Measurements from ENCODE around the gene ANKS1B. TPM values are rescaled to one million over a fixed set of nuclear protein-coding genes. Genes with fewer than 3 reads are reported as not detected.
"Not testable (repeated sequence)": the region's sequence is repeated elsewhere in the genome, so short reads cannot be mapped to it uniquely, and the experiment has no call there.

The ANKS1B gene
- total RNA-seq, 1 donor from 2014 or later = not detected

DNA sequence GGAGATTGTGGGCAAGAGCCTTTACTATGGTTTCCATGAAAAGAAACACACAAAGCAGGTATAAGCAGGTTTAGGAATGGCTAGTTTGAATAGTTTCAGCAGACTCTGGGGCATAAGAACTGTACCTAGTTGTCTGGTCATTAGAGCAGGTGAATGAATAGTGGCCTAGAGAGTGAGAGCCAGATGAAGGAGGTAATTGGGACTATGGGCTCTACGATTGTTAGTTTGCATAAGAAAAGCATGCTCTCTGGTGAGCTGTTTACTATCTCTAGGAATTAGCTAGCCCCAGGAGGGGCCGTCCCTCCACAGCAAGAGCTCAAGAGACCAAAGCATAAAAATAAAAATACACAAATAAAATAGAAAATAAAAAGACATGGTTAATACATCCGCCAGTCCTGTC lies 734.6 kb downstream of the ANKS1B start:
- no peak for DNase-seq

DNA sequence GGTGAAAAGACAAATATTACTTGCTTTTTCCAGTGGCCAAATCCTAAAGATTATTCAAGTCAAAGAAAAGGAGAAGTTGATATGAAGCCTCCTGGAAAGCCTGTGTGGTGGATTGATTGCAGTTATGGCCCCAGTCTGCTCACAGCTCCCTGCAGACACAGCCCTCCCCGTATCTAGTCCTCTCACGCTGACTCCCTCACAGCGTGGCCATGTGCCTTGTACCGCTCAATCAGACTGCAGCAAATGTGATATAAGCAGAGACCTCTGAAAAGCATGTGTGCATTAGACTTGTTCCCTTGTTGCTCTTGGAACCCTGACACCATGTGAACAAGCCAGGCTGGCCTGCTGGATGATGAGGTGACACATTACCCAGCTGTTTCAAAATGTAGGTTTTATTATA lies 735.2 kb downstream of the ANKS1B start:
- no peak for DNase-seq

DNA sequence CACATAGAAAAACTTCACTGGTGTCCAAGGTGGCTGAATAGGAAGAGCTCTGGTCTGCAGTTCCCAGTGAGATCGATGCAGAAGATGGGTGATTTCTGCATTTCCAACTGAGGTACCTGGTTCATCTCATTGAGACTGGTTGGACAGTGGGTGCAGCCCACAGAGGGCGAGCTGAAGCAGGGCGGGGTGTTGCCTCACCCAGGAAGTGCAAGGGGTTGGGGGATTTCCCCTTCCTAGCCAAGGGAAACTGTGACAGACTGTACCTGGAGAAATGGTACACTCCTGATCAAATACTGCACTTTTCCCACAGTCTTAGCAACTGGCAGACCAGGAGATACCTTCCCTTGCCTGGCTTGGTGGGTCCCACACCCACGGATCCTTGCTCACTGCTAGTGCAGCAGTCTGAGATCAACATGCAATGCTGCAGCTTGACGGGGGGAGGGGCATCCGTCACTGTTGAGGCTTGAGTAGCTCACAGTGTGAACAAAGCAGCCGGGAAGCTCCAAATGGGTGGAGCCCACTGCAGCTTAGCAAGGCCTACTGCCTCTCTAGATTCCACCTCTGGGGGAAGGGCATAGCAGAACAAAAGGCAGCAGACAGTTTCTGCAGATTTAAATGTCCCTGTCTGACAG lies 746.7 kb downstream of the ANKS1B start:
- DNase-seq = not testable (repeated sequence)

DNA sequence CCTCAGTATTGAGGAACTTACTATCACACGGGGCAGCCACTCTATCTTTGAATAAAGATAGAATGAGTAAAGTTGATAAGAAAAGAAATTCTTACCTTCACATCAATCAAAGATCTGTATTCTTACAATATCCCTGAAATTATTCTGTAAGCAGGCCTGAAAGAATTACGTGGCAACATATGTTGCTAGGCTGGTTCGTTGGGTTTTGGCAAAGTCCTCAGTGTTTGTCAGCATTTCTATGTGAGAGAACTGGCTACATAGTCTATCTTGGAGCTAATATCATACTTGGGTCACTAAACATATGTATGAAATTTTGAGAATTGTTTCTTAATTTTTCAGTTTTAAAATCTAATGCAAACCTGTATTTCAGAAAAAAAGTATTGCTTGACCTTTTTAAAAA lies 749.4 kb downstream of the ANKS1B start:
- DNase-seq = no peak

DNA sequence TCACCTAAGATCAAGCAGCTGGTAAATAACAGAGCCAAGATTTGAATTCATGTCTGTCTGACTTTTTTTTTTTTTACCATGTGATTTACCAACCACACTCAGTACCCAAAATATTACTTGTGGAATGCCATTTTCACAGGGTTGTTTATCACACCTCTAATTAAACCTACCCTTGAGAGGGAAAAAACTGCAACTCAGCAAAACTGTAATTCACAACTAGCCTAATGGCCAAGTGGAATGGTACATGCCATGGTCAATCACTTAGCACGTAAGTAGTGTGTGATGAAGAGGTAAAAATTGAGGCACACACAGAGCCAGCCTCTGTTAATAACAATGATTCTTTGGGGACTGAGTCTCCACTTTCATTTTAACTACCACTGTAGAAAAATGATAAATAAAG lies 750.0 kb downstream of the ANKS1B start:
- no peak for DNase-seq

DNA sequence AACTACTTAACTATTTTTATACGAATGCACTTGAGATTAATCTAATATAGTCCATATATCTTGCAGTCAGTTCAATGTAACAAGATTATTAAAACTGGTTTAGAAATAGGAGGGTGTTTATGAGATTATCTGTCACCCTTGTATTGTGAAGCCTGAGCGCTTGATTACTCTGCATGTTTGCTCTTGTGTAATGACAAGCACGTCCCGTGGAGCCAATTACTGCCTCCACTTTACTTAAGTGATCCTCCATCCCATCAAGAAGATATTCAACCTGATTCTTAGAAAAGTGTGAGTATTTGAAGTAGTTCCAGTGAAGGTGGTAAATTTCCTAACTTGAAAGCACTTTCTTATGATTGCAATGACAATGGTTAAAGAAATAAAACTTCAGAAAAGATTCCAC lies 752.4 kb downstream of the ANKS1B start:
- DNase-seq = no peak

DNA sequence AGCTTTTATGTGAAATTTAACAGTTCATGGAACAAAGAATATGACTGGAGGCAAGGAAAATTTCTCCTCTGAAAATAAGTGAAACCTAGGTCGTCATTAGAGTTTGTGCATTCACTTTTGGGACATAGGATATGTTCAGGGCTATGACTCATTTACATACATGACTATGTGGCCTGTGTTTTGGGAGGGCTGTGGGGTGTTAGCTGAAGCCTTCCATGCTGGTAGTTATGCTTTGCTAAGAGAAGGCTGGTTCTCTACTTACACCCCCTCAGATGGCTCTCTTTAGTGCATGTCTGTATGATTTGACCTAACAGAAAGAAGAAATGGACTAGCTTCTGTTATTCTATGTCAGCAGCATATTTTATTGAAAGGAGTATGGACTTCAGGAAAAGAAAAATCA lies 753.7 kb downstream of the ANKS1B start:
- DNase-seq = no peak

DNA sequence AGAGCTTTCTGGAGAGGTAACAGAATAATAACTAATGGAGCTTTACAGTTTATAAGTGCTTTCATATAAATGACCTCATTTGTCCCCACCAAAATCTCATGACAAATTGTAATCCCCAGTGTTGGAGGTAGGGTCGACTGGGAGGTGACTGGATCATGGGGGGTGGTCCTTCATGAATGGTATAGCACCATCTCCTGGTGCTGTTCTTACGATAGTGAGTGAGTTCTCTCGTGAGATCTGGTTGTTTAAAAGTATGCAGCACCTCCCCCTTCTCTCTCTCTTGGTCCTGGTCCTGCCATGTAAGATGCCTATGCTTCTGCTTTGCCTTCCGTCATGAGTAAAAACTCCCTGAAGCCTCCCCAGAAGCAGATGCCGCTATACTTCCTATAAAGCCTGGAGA lies 760.5 kb downstream of the ANKS1B start:
- no peak for DNase-seq

DNA sequence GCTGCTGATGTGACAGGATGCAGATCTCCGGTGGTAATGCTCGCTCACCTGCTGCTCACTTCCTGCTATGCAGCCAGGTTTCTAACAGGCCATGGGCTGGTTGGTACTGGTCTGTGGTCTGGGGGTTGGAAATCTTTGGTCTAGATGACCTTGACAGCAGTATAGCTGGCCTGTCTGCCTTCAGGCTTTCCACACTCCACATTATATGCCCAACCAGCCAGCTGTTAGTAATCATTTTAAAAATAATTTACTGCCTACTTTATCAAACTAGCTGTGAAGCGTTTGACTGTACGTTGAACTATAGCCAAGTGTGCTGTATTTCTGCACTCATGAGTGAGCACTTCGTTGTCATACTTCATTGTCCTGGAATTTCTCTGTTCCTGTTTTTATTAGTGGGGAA lies 761.2 kb downstream of the ANKS1B start:
- DNase-seq = no peak

DNA sequence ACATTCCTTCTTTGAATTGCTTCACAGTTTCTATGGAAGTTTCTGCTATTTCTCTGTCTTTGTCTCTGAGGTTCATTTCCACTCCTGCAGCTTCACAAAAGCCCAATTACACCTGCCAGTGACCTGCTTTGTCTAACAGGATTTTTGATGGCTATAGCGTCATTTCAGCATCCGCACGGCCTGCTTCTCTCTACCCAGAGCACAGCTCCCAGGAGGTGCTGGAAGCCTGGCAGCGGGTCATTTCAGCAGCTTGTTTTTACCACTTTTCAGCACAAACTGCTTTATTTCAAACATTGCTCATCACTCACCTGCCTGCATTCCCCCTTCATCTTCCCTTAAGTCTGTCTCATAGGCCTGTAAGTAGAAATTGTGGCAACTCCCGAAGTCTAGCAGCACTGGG lies 771.7 kb downstream of the ANKS1B start:
- no peak for DNase-seq

DNA sequence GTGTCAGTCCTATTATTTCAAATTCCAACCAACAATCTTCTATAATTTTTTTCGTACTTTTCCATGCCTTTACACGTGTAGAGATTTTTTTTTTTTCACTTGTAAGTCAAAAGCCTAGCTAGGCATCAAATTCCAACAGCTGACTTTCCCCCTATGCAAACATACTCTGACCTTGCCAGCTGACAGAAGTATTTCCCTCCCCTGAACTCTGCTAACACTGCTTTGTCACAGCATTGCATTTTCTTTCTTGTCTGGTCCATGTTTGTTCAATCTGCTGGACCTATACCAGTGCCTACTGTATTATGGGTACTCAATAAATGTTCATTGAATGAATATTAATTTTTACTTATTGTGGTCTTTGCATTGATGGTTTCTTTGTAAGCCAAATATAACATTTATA lies 772.5 kb downstream of the ANKS1B start:
- no peak for DNase-seq

DNA sequence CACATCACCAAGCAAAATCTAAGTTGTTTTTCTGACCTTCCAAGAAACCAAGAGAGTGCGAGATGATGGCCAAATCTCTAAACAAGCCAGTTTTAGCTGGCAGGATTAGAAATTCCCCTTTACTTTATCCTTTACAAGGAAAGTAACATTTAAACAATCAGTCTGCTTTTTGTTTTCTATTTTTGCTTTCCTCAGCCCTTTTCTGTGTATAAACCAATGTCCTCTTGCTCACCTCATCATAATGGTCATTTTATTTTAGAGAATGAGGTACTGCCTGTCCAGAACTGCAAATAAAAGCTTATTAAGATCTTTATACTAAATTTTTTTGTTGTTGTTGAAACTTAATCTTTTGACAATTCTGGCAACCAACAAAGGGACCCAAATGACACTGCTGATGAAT lies 779.6 kb downstream of the ANKS1B start:
- DNase-seq = no peak

DNA sequence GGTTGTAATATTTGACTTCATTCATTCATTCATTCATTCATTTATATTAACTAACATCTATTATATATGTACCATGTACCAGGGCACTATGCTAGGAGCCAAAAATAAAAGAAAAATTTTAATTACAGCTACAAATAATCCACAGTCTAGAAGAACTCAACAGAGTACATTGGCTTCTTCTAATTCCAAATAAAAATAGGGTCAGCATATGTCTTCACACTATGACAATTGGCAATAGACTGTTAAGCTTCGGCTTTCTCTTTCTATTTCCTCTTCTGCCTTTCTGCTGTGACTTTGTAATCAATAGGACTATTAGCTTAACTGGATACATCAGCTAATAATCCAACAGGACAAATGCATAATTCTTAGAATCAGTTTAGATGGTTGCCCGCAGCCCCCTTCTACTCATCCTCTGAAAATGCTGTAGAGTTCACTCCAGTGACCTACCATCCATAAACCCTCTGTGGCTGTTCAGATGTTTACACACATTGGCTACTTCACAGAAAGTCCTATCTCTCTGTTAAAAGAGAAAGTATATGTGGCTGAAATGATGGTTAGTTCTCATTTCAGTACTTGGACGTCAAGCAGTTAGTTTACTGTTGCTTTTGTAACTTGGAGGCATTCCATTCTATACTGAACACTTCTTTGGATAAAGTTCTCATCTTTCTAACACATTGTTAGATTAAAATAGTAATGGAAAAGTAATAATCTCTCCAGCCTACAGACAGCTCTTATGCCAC lies 782.7 kb downstream of the ANKS1B start:
- no peak for DNase-seq

DNA sequence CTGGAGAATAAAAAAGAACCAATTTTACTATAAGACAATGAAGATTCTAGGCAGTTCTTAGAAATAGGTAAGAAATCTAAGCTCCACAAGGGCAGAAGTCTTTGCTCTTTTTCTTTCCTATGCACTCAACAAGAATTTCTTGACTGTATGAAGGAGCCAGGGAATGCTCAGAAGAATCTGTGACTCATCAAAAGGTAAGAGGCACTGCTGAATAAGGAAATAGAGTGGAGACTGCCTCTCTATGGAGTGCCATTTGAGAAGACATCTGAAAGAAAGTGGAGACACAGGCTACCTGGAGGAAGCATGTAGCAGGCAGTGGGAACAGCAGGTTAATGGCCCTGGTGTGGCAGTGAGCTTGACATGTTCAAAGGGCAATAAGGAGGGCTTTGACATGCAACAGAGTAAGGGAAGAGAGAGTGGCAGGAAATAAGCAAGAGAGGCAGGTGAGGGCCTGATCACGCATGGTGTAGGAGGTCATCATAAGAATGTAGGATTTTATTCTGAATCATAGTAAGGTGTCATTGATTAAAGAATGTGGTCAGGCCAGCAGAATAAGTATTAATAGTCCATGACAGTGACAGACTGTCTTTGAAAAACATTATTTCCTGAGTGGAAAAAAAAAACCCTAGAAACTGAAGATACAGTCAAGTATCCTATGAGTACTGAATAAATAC lies 783.9 kb downstream of the ANKS1B start:
- DNase-seq = no peak

DNA sequence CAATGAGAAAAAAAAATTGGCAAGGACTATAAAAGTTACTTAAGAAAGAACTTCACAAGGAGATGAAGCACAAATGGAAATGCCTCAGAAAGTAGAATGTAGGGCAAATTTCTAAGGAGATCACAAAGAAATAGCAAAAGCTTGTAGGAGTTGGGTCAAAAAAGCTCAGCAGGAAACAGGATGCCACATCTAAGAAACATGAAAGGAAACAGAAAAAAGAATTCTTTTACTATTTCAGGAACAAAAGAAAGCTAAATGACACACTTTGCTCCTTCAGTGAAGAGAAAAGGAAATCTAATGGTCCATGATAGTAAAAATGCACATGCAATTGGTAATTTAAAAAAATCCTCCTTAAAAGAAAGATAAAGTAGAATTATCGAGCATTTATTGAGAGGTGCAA lies 789.3 kb downstream of the ANKS1B start:
- DNase-seq = no peak

DNA sequence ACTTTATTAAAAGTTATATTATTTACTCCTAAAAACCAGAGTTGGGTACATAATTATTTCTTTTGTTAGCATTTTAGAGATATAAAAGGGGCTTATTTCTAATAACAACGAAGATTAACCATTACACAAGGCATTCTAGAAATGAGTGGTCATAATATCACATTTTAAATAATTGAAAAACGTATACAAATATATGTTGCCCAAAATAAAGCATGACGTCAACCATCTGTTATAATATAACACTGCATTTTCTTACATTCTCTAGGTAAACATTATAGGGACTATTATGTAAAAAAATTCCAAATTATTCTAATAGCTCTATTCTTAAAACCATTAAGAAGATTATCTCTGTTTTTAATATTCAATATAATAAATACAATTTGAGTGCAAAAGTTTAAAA lies 792.2 kb downstream of the ANKS1B start:
- DNase-seq = no peak

DNA sequence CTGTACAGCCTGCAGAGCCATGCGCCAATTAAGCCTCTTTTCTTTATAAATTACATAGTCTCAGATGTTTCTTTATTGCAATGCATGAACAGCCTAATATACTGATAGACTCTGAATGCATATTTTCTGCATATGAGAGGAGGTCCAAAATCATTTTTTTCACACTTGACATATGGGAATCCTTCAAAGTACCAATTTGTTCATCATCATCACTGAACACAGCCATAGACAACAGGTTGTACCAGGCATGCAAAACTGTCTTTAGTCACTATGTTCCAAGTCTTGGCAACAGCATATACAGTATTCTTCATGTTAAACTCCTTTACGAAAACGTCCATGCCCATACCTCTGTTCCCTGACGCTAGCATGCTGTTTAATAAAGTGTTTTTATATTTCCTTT lies 807.9 kb downstream of the ANKS1B start:
- DNase-seq = no peak

DNA sequence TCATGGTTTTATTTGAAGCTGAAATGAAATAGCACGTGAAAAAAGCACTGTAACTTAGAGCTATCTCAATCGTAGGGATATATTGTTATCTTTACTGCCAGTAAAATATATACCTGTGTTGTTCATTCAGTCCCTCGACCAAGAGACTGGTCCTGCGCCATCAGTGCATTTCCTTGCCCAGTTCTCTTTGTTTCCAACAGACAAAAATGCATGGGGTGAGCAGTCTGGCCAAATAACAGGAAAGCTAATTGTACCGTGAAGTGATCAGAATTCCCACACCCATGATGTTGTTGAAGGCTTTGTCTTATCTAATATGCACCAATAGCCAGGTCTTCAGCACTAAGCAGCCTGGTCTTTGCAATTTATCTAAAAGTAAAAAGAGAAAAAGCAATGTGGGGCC lies 814.3 kb downstream of the ANKS1B start:
- DNase-seq = no peak

DNA sequence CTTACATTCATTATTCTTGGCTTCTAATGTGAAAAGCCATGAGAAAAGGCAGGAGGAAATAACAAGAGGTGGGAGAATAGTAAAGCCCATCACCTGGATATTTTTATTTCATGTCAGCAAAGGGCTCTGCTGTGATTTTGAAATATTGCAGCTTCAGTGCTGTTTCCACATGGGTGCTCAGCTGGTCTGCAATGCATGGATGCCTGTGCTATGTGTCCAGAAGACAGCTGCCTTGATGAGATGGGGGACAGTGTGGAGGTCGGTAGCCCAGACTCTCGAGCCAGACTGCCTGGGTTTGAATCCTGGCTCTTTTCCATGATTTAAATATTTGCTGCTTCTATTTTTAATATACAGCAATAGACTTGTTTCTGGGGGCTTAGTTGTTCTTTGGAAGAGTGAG lies 814.7 kb downstream of the ANKS1B start:
- DNase-seq = no peak

DNA sequence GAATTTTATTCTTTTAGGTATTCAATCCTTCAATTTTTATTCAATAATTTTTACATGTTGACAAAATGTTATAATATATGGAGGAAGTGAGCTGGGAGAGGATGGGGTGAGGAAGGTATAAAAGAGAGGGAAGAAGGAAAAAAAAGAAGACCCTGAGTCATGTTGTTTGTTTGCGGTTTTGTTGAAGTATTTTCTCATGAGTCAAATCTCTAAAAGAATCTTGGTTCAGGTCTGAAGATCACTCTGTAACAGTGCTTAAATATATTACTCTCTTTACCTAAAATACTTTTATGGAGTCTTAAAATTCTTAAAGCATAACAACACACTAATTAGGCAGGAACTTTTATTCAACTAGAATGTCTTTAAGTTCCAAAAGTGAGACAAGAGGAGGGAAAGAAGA lies 826.8 kb downstream of the ANKS1B start:
- no peak for DNase-seq

DNA sequence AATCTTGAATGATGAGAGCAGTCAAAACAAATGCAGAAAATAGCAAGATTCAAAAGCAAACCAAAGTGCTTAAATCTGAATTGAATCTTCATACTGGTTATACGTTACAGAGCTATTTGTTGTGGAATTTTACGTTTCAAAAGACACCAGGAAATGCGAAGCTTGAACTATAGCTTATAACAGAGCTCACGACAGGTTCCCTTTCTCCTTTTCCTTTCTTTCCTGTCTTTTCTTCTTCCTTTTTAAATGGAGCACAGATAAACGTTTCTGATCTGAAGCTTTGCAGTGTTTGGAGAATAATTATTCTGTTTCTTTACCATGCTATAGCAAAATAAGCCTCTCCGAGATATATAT lies 829.8 kb downstream of the ANKS1B start:
- DNase-seq = no peak

DNA sequence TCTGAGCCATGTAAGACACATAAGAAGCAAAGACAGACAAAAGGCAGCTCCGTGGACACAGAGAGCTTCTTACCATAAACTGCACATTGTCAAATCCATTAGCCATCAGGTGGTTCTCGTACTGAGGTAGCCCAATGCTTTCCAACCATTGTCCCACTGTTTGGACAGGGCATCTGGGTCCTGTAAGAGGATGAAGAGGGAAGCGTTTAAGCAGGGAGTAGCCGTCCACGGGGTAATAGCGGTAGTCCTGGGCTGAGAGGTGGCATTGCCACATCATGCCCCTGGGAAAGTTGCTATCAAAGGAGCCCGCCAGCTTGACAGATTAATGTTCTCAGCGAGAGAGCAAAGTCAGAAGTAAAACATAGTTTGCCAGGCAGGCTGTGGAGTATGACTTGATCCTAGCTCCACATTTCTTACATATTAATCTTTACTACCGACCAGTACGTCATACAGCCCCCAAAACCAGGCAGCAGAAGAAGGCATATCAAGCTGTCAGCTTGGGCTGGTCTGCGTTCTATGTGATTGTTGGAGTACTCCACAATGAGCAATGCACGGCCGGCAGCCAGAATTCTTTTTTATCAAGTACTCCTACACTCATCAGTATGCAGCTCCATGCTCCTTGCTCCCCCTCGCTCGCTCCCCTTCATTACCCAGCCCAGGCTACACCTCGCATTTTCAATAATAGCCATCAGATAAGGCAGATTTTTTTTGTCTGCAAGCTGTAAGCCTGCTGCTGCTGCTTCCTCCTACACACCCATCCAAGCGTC lies 830.3 kb downstream of the ANKS1B start:
- no peak for DNase-seq

DNA sequence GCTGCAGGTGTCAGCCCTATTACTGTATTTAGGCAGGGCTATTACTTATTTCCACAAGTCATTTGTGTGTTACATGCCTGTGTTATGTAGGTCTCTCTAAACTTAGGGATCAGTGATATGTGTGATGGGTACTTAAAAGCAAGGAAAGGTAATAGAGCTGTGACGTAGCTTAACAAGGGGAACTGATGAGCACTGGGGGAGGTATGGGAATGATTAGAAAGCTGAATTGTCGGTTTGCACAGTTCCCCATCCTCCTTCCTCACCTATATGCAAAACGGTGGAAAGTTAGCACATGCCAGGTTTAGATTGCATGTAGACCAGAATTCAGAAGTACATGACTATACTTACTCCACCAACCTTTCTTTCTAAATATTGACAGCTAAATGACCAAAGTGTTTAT lies 831.4 kb downstream of the ANKS1B start:
- DNase-seq = no peak

DNA sequence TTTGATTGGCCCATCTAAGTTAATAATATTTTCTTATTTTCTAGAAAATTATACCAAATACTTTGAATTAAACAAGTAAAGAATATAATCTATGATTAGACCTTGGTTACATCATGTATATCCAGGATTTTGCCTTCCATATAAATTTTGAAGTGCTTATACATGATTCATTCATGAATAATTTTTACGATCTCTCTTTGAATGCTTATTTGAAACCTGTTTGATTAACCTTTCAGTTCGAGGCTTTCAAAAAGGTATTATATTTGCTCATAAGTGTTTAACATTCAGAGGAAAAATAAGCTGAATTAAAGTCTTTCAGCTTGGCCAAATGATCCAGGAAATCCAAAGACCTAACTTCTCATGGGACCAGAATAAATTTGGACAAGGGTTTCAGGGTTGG lies 832.4 kb downstream of the ANKS1B start:
- DNase-seq = no peak

Data from dermis blood vessel endothelial cell (primary cell).